GM12878 (cell line): ENCODE measurements around the gene CPEB3. TPM values are rescaled to one million over a fixed set of nuclear protein-coding genes. Genes with fewer than 3 reads are reported as not detected.

ENCODE experiments used
- ATF7 ChIP-seq: fragments of 450-650 bp; IDR thresholded peaks from 2 replicates; pipeline ENCODE4 v1.6.1; 2016; ENCODE audit warnings: low read depth, mild to moderate bottlenecking
- BCLAF1 ChIP-seq: fragments of 450-650 bp; IDR thresholded peaks from 2 replicates; pipeline ENCODE4 v1.6.1; 2017; ENCODE audit warnings: antibody characterized with exemption, mild to moderate bottlenecking, moderate library complexity
- CREB1 ChIP-seq: IDR thresholded peaks from 2 replicates; pipeline ENCODE4 v1.6.1; 2012; ENCODE audit warnings: low read depth, mild to moderate bottlenecking, inconsistent platforms
- CTCF ChIP-seq, 3 experiments: IDR thresholded peaks in 2 of 3; conservative IDR thresholded peaks in 1 of 3; 2 replicates each; pipeline ENCODE4 v1.5.1; 2011; ENCODE audit warnings: low read depth in 3 of 3, low read length in 3 of 3, mild to moderate bottlenecking in 3 of 3, control low read depth in 2 of 3, moderate library complexity in 2 of 3, inconsistent platforms in 1 of 3, mixed read lengths in 1 of 3; ENCODE audit not compliant: control insufficient read depth in 2 of 3, insufficient read depth in 1 of 3; ENCODE audit errors: extremely low read depth in 1 of 3
- CUX1 ChIP-seq: IDR thresholded peaks from 2 replicates; pipeline ENCODE4 v1.6.1; 2012; ENCODE audit warnings: improper control_type of control experiment, low read depth, low read length; ENCODE audit not compliant: insufficient replicate concordance
- HSF1 ChIP-seq: fragments of 150-350 bp; IDR thresholded peaks from 2 replicates; pipeline ENCODE4 v1.6.1; 2014; ENCODE audit warnings: mild to moderate bottlenecking, low read depth, low read length
- MTA2 ChIP-seq: fragments of 450-650 bp; IDR thresholded peaks from 2 replicates; pipeline ENCODE4 v1.6.1; 2016; ENCODE audit warnings: low read depth, mild to moderate bottlenecking, moderate library complexity
- MXI1 ChIP-seq: fragments of 150-350 bp; IDR thresholded peaks from 2 replicates; pipeline ENCODE4 v1.6.1; 2011; ENCODE audit warnings: low read depth, mild to moderate bottlenecking, inconsistent platforms, low read length, improper control_type of control experiment
- PKNOX1 ChIP-seq: fragments of 450-650 bp; IDR thresholded peaks from 2 replicates; pipeline ENCODE4 v1.6.1; 2016; ENCODE audit warnings: mild to moderate bottlenecking
- POLR2AphosphoS5 ChIP-seq: IDR thresholded peaks from 2 replicates; pipeline ENCODE4 v1.6.1; 2011; ENCODE audit warnings: mild to moderate bottlenecking, low read length, inconsistent platforms
- POU2F2 ChIP-seq: IDR thresholded peaks from 3 replicates; pipeline ENCODE4 v1.6.1; 2011; ENCODE audit warnings: low read depth, mild to moderate bottlenecking, low read length, borderline replicate concordance
- SRF ChIP-seq, 2 experiments: IDR thresholded peaks; 2 replicates each; pipeline ENCODE4 v1.6.1; 2011; ENCODE audit warnings: low read depth in 2 of 2, low read length in 2 of 2, mild to moderate bottlenecking in 1 of 2, moderate library complexity in 1 of 2
- ZBTB11 ChIP-seq: fragments of 450-650 bp; formaldehyde crosslinking; IDR thresholded peaks from 2 replicates; pipeline ENCODE4 v1.5.0; 2022; ENCODE audit warnings: mild to moderate bottlenecking, missing genetic modification characterization
- polyA plus RNA-seq, 11 experiments: library from polyadenylated mRNA; depleted of rRNA in 4 of 11; unstranded in 6 of 11; stranded (reverse) in 5 of 11; fragments of >200 nt; fragmentation: Nextera tagmentation in 4 of 11; fragmentation: Illumina TruSeq in 1 of 11; extraction: Ambion mirVana in 4 of 11; extraction: Trizol in 1 of 11; gene quantifications; 1 replicate in 1 of 11; 2 replicates in 10 of 11; pipeline versions ENCODE4 v1.2.1 to v1.2.3, GENCODE V29; 2011 to 2016; ENCODE audit warnings: inconsistent platforms in 2 of 11, missing spikeins in 2 of 11, low read depth in 1 of 11
- total RNA-seq, 4 experiments: library from RNA; depleted of rRNA in 3 of 4; stranded (reverse); fragments of >200 nt in 3 of 4; fragmentation: Illumina TruSeq in 1 of 4; extraction: Trizol in 1 of 4; gene quantifications; 2 replicates each; pipeline versions ENCODE4 v1.2.1 to v1.2.3, GENCODE V29; 2013 to 2021

CPEB3 gene
- total and polyA plus RNA-seq, 10 of the 15 experiments (the other 5 are each of a cell fraction or from before 2014, with no cell fraction given) = 0.50 to 2.3 (median 1.2) TPM

GRCh38 chr10:92091965-92092364 is 198.9 kb downstream of the CPEB3 start (continued):
- TF ChIP-seq ZBTB11 = no peak
- peak; percentile 86 for TF ChIP-seq ATF7
- TF ChIP-seq CUX1 = no peak
- TF ChIP-seq MTA2 = peak; percentile 84
- no peak for TF ChIP-seq HSF1
- TF ChIP-seq CREB1 = no peak
- no peak for TF ChIP-seq MXI1
- TF ChIP-seq PKNOX1 = no peak
- no peak for TF ChIP-seq BCLAF1
- no peak for TF ChIP-seq SRF (IDR thresholded peaks at IDR 0.05; ENCODE audit: low read depth in 2 of 2, low read length in 2 of 2)
- TF ChIP-seq CTCF (IDR thresholded peaks at IDR 0.05 in 2 of 3, conservative IDR thresholded peaks at IDR 0.05 in 1 of 3; ENCODE audit: control insufficient read depth in 2 of 3, extremely low read depth in 1 of 3, insufficient read depth in 1 of 3, low read depth in 3 of 3, low read length in 3 of 3) = no peak
- TF ChIP-seq POLR2AphosphoS5 = no peak
- TF ChIP-seq POU2F2 = no peak
